ENCODE data around the gene PARM1.

DNA sequence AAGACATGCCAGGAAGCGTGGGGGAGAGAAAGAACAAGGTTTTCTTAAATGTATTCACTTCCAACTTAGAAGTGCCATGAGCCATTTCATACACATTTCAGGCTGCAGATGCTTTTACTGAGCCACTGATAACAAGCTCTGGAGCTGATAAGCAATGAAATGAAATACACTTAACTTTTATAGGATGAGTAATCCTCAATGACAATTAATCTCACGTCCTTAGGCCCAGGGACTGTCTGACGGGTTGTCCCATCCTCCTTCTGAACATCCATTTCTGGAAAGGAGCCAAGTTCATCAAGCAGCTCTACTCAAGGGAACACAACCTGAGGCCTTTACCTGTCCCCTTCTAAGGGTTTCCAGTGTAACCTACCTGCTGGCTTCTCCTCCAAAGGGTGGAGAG is 121.2 kb downstream of the PARM1 start:
- TF ChIP-seq, protein P1, sequence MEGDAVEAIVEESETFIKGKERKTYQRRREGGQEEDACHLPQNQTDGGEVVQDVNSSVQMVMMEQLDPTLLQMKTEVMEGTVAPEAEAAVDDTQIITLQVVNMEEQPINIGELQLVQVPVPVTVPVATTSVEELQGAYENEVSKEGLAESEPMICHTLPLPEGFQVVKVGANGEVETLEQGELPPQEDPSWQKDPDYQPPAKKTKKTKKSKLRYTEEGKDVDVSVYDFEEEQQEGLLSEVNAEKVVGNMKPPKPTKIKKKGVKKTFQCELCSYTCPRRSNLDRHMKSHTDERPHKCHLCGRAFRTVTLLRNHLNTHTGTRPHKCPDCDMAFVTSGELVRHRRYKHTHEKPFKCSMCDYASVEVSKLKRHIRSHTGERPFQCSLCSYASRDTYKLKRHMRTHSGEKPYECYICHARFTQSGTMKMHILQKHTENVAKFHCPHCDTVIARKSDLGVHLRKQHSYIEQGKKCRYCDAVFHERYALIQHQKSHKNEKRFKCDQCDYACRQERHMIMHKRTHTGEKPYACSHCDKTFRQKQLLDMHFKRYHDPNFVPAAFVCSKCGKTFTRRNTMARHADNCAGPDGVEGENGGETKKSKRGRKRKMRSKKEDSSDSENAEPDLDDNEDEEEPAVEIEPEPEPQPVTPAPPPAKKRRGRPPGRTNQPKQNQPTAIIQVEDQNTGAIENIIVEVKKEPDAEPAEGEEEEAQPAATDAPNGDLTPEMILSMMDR (conservative IDR thresholded peaks at IDR 0.05 in 1 of 2, IDR thresholded peaks at IDR 0.05 in 1 of 2; ENCODE audit: extremely low read depth in 1 of 2, insufficient read depth in 1 of 2, low read depth in 1 of 2, low read length in 2 of 2), result no peak
- TF ChIP-seq EZH2 (IDR thresholded peaks at IDR 0.05; ENCODE audit: borderline replicate concordance, low read length), result no peak
